ENCODE data around the gene SPEM3. TPM values are rescaled to one million over a fixed set of nuclear protein-coding genes. Genes with fewer than 3 reads are reported as not detected.

SPEM3 gene
- total and polyA plus RNA-seq, 10 of the 15 experiments (the other 5 are each of a cell fraction or from before 2014, with no cell fraction given), result not detected

DNA sequence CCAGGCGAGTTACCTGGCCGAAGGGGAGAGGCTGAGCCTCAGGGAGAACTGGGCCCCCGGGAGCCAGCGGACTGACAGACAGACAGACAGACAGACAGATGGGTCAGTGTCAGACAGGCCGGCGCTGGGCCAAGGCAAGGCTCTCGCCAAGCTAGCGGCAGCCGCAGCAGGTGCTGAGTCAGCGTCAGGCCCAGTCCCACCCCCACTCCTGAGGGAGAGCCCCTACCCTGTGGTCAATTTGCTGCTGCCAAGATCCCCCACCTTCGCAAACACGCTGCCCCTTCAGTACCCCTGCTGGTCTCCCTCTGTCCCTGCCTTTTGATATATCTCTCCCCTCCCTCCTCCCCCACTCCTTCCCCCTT lies 12.2 kb downstream of the SPEM3 start (continued):
- TF ChIP-seq, protein P1, sequence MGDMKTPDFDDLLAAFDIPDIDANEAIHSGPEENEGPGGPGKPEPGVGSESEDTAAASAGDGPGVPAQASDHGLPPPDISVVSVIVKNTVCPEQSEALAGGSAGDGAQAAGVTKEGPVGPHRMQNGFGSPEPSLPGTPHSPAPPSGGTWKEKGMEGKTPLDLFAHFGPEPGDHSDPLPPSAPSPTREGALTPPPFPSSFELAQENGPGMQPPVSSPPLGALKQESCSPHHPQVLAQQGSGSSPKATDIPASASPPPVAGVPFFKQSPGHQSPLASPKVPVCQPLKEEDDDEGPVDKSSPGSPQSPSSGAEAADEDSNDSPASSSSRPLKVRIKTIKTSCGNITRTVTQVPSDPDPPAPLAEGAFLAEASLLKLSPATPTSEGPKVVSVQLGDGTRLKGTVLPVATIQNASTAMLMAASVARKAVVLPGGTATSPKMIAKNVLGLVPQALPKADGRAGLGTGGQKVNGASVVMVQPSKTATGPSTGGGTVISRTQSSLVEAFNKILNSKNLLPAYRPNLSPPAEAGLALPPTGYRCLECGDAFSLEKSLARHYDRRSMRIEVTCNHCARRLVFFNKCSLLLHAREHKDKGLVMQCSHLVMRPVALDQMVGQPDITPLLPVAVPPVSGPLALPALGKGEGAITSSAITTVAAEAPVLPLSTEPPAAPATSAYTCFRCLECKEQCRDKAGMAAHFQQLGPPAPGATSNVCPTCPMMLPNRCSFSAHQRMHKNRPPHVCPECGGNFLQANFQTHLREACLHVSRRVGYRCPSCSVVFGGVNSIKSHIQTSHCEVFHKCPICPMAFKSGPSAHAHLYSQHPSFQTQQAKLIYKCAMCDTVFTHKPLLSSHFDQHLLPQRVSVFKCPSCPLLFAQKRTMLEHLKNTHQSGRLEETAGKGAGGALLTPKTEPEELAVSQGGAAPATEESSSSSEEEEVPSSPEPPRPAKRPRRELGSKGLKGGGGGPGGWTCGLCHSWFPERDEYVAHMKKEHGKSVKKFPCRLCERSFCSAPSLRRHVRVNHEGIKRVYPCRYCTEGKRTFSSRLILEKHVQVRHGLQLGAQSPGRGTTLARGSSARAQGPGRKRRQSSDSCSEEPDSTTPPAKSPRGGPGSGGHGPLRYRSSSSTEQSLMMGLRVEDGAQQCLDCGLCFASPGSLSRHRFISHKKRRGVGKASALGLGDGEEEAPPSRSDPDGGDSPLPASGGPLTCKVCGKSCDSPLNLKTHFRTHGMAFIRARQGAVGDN (IDR thresholded peaks at IDR 0.05), result peak; percentile 55; the same call in 1 of the 2 replicates
- no peak for TF ChIP-seq CREB1 (IDR thresholded peaks at IDR 0.05; ENCODE audit: low read depth)
- 0 out of 2 replicates have a peak, but pooled peaks have one; percentile 66 for TF ChIP-seq NBN (IDR thresholded peaks at IDR 0.05)
- TF ChIP-seq, protein P2, sequence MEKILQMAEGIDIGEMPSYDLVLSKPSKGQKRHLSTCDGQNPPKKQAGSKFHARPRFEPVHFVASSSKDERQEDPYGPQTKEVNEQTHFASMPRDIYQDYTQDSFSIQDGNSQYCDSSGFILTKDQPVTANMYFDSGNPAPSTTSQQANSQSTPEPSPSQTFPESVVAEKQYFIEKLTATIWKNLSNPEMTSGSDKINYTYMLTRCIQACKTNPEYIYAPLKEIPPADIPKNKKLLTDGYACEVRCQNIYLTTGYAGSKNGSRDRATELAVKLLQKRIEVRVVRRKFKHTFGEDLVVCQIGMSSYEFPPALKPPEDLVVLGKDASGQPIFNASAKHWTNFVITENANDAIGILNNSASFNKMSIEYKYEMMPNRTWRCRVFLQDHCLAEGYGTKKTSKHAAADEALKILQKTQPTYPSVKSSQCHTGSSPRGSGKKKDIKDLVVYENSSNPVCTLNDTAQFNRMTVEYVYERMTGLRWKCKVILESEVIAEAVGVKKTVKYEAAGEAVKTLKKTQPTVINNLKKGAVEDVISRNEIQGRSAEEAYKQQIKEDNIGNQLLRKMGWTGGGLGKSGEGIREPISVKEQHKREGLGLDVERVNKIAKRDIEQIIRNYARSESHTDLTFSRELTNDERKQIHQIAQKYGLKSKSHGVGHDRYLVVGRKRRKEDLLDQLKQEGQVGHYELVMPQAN (conservative IDR thresholded peaks at IDR 0.05), result no peak
- no peak for TF ChIP-seq MTA3 (IDR thresholded peaks at IDR 0.05; ENCODE audit: borderline replicate concordance, low read length)
- TF ChIP-seq PAX8 (IDR thresholded peaks at IDR 0.05), result no peak
- TF ChIP-seq ZSCAN29 (IDR thresholded peaks at IDR 0.05), result no peak
- no peak for TF ChIP-seq ESRRA (IDR thresholded peaks at IDR 0.05; ENCODE audit: low read length)
- TF ChIP-seq POLR2AphosphoS2 (IDR thresholded peaks at IDR 0.05; ENCODE audit: low read depth, low read length), result no peak
- TF ChIP-seq JUNB (IDR thresholded peaks at IDR 0.05), result no peak
- TF ChIP-seq, protein P3, sequence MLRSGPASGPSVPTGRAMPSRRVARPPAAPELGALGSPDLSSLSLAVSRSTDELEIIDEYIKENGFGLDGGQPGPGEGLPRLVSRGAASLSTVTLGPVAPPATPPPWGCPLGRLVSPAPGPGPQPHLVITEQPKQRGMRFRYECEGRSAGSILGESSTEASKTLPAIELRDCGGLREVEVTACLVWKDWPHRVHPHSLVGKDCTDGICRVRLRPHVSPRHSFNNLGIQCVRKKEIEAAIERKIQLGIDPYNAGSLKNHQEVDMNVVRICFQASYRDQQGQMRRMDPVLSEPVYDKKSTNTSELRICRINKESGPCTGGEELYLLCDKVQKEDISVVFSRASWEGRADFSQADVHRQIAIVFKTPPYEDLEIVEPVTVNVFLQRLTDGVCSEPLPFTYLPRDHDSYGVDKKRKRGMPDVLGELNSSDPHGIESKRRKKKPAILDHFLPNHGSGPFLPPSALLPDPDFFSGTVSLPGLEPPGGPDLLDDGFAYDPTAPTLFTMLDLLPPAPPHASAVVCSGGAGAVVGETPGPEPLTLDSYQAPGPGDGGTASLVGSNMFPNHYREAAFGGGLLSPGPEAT (IDR thresholded peaks at IDR 0.05; ENCODE audit: low read depth), result no peak; the same call in 1 of the 2 replicates
- TF ChIP-seq, protein P4, sequence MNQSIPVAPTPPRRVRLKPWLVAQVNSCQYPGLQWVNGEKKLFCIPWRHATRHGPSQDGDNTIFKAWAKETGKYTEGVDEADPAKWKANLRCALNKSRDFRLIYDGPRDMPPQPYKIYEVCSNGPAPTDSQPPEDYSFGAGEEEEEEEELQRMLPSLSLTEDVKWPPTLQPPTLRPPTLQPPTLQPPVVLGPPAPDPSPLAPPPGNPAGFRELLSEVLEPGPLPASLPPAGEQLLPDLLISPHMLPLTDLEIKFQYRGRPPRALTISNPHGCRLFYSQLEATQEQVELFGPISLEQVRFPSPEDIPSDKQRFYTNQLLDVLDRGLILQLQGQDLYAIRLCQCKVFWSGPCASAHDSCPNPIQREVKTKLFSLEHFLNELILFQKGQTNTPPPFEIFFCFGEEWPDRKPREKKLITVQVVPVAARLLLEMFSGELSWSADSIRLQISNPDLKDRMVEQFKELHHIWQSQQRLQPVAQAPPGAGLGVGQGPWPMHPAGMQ (IDR thresholded peaks at IDR 0.05; ENCODE audit: borderline replicate concordance), result no peak
- TF ChIP-seq HCFC1 (IDR thresholded peaks at IDR 0.05; ENCODE audit: low read length), result no peak
- TF ChIP-seq FOS (IDR thresholded peaks at IDR 0.05; ENCODE audit: borderline replicate concordance, extremely low read depth, insufficient read length), result no peak
- TF ChIP-seq EGR1 (IDR thresholded peaks at IDR 0.05; ENCODE audit: borderline replicate concordance in 1 of 2, low read depth in 2 of 2, low read length in 2 of 2), result peak in 1 of 2 experiments; percentile 38; a peak in 1 of 3 replicates
- TF ChIP-seq RBBP5 (conservative IDR thresholded peaks at IDR 0.05), result no peak
- TF ChIP-seq MXI1 (IDR thresholded peaks at IDR 0.05; ENCODE audit: low read depth, low read length), result no peak
- TF ChIP-seq LARP7 (IDR thresholded peaks at IDR 0.05), result peak; percentile 55
- TF ChIP-seq MYB (IDR thresholded peaks at IDR 0.05; ENCODE audit: borderline replicate concordance, low read depth, low read length), result no peak
- TF ChIP-seq, protein P5, sequence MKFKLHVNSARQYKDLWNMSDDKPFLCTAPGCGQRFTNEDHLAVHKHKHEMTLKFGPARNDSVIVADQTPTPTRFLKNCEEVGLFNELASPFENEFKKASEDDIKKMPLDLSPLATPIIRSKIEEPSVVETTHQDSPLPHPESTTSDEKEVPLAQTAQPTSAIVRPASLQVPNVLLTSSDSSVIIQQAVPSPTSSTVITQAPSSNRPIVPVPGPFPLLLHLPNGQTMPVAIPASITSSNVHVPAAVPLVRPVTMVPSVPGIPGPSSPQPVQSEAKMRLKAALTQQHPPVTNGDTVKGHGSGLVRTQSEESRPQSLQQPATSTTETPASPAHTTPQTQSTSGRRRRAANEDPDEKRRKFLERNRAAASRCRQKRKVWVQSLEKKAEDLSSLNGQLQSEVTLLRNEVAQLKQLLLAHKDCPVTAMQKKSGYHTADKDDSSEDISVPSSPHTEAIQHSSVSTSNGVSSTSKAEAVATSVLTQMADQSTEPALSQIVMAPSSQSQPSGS (IDR thresholded peaks at IDR 0.05; ENCODE audit: low read length), result no peak
- TF ChIP-seq ZNF217 (IDR thresholded peaks at IDR 0.05), result no peak
- 0 out of 2 replicates have a peak, but pooled peaks have one; percentile 44 for TF ChIP-seq HDGF (IDR thresholded peaks at IDR 0.05)
- TF ChIP-seq SREBF2 (IDR thresholded peaks at IDR 0.05; ENCODE audit: low read length), result no peak
- 0 out of 2 replicates have a peak, but pooled peaks have one; percentile 9 for TF ChIP-seq NR2F1 (conservative IDR thresholded peaks at IDR 0.05)

Data from GM12878 (cell line).